Nasal cavity respiratory epithelium epithelial cell of viscerocranial mucosa (primary cell): ENCODE data around the gene RASD2. TPM values are rescaled to one million over a fixed set of nuclear protein-coding genes. Genes with fewer than 3 reads are reported as not detected.

Experiments used
- total RNA-seq: library from RNA; depleted of rRNA; stranded (reverse); fragments of >200 nt; gene quantifications from 2 replicates; pipeline ENCODE4 v1.2.3, GENCODE V29; 2014

RASD2 gene
- total RNA-seq, result under 0.01 and 0.14 TPM in 2 replicates

GRCh38 chr22:35540595-35541253 lies at the start of gene RASD2:
RASD2 (plus strand) TSS chr22:35540831; CDS start chr22:35546810, 5,979 bp downstream.

Other genes starting within 250 kb of the RASD2 start
- 29.0 and 39.2 TPM in 2 replicates for gene TOM1, start 240.9 kb upstream of the RASD2 start, total RNA-seq
- 6.2 and 13.7 TPM in 2 replicates for gene HMOX1, start 159.7 kb upstream of the RASD2 start, total RNA-seq
- gene MCM5, start 140.7 kb upstream of the RASD2 start, total RNA-seq, result 8.2 and 9.0 TPM in 2 replicates
- gene MB, start 76.5 kb downstream of the RASD2 start, total RNA-seq, result 0.21 TPM in 1 of 2 replicates, not detected in the other
- gene APOL6, start 107.6 kb downstream of the RASD2 start, total RNA-seq, result 8.9 and 40.9 TPM in 2 replicates
- not detected in 2 replicates for gene APOL5, start 177.0 kb downstream of the RASD2 start, total RNA-seq